K562 (cell line): ENCODE measurements around the gene DTX3. TPM values are rescaled to one million over a fixed set of nuclear protein-coding genes. Genes with fewer than 3 reads are reported as not detected.

Source experiments
- ARID4B ChIP-seq: sonication (generic); formaldehyde crosslinking; IDR thresholded peaks from 2 replicates; pipeline ENCODE4 v1.8.0; 2022; ENCODE audit warnings: mild to moderate bottlenecking, missing genetic modification reagents
- BRD9 ChIP-seq: fragments of 450-650 bp; IDR thresholded peaks from 2 replicates; pipeline ENCODE4 v1.6.1; 2018; ENCODE audit warnings: low read depth; ENCODE audit not compliant: partially characterized antibody
- ETV1 ChIP-seq: fragments of 450-650 bp; conservative IDR thresholded peaks from 2 replicates; pipeline ENCODE4 v1.6.1; 2016; ENCODE audit warnings: missing genetic modification characterization, control low read depth, low read depth, missing compliant biosample characterization
- NR3C1 ChIP-seq: sonication (generic); formaldehyde crosslinking; IDR thresholded peaks from 2 replicates; pipeline ENCODE4 v1.8.1; 2022; ENCODE audit warnings: missing genetic modification reagents
- PHF20 ChIP-seq: fragments of 450-650 bp; IDR thresholded peaks from 2 replicates; pipeline ENCODE4 v1.6.1; 2018; ENCODE audit not compliant: partially characterized antibody
- POLR2A ChIP-seq: fragments of 450-650 bp; conservative IDR thresholded peaks from 2 replicates; pipeline ENCODE4 v1.6.1; 2016
- POU5F1 ChIP-seq: fragments of 150-350 bp; IDR thresholded peaks from 2 replicates; pipeline ENCODE4 v1.6.1; 2014; ENCODE audit warnings: borderline replicate concordance, low read length, low read depth, mild to moderate bottlenecking; ENCODE audit not compliant: partially characterized antibody
- RBM17 ChIP-seq: fragments of 200-400 bp; formaldehyde crosslinking; IDR thresholded peaks from 2 replicates; pipeline ENCODE4 v1.6.1; 2017; ENCODE audit warnings: low read depth, mild to moderate bottlenecking, low read length, borderline replicate concordance
- SNRNP70 ChIP-seq: fragments of 200-400 bp; formaldehyde crosslinking; optimal IDR thresholded peaks from 2 replicates; pipeline ENCODE3; 2017; ENCODE audit warnings: low read depth, low read length
- SREBF2 ChIP-seq: sonication (generic); formaldehyde crosslinking; IDR thresholded peaks from 2 replicates; pipeline ENCODE4 v1.4.0; 2020; ENCODE audit warnings: mild to moderate bottlenecking, missing genetic modification reagents
- SRSF9 ChIP-seq: fragments of 200-400 bp; formaldehyde crosslinking; IDR thresholded peaks from 2 replicates; pipeline ENCODE4 v1.6.1; 2017; ENCODE audit warnings: low read depth, low read length, borderline replicate concordance
- STAT5B ChIP-seq: fragments of 250-450 bp; sonication (Bioruptor Pico); IDR thresholded peaks from 2 replicates; pipeline ENCODE4 v1.8.0; 2021; ENCODE audit warnings: mild to moderate bottlenecking, inconsistent platforms
- TEAD1 ChIP-seq, 2 experiments: fragments of 450-650 bp in 1 of 2; sonication (generic) in 1 of 2; formaldehyde crosslinking; IDR thresholded peaks; 2 replicates each; pipeline versions ENCODE4 v1.4.0 to v1.8.0; 2020 to 2022; ENCODE audit warnings: mild to moderate bottlenecking in 2 of 2, missing genetic modification reagents in 1 of 2
- YBX1 ChIP-seq: fragments of 450-650 bp; IDR thresholded peaks from 2 replicates; pipeline ENCODE4 v1.7.1; 2016; ENCODE audit warnings: mild to moderate bottlenecking
- ZC3H4 ChIP-seq: sonication (generic); formaldehyde crosslinking; IDR thresholded peaks from 2 replicates; pipeline ENCODE4 v1.9.0; 2021; ENCODE audit warnings: missing genetic modification reagents, borderline replicate concordance
- ZNF551 ChIP-seq: fragments of 250-450 bp; sonication (Bioruptor Pico); IDR thresholded peaks from 2 replicates; pipeline ENCODE4 v1.5.0; 2021; ENCODE audit warnings: mild to moderate bottlenecking, moderate library complexity
- ZNF699 ChIP-seq: fragments of 250-450 bp; sonication (Bioruptor Pico); IDR thresholded peaks from 2 replicates; pipeline ENCODE4 v1.8.0; 2021; ENCODE audit warnings: mild to moderate bottlenecking, moderate library complexity; ENCODE audit not compliant: insufficient replicate concordance
- polyA plus RNA-seq, 8 experiments: library from polyadenylated mRNA; depleted of rRNA in 4 of 8; stranded (reverse) in 5 of 8; unstranded in 3 of 8; fragments of >200 nt; fragmentation: Nextera tagmentation in 2 of 8; fragmentation: Illumina TruSeq in 1 of 8; extraction: Ambion mirVana in 2 of 8; extraction: Trizol in 1 of 8; gene quantifications; 2 replicates each; pipeline versions ENCODE4 v1.2.1 to v1.2.3, GENCODE V29; 2011 to 2014; ENCODE audit warnings: inconsistent platforms in 1 of 8, missing spikeins in 1 of 8
- total RNA-seq, 7 experiments: library from RNA; depleted of rRNA in 6 of 7; stranded (reverse); fragments of >200 nt in 6 of 7; fragmentation: Illumina TruSeq in 2 of 7; extraction: Trizol in 2 of 7; gene quantifications; 2 replicates each; pipeline versions ENCODE4 v1.2.1 to v1.2.3, GENCODE V29; 2011 to 2021; ENCODE audit warnings: low replicate concordance in 1 of 7
- TF ChIP-seq, protein P1 (sequence below): fragments of 150-350 bp; IDR thresholded peaks from 2 replicates; pipeline ENCODE4 v1.6.1; 2014; ENCODE audit warnings: low read depth, mild to moderate bottlenecking, low read length, borderline replicate concordance
- TF ChIP-seq, protein P2 (sequence below): fragments of 250-450 bp; sonication (Bioruptor Pico); IDR thresholded peaks from 2 replicates; pipeline ENCODE4 v1.8.0; 2021; ENCODE audit warnings: moderate library complexity, mild to moderate bottlenecking, inconsistent platforms

The DTX3 gene
- total and polyA plus RNA-seq, 9 of the 15 experiments (the other 6 are each of a cell fraction or from before 2014, with no cell fraction given) = 0.03 to 0.09 (median 0.06) TPM; not detected in 6

DNA sequence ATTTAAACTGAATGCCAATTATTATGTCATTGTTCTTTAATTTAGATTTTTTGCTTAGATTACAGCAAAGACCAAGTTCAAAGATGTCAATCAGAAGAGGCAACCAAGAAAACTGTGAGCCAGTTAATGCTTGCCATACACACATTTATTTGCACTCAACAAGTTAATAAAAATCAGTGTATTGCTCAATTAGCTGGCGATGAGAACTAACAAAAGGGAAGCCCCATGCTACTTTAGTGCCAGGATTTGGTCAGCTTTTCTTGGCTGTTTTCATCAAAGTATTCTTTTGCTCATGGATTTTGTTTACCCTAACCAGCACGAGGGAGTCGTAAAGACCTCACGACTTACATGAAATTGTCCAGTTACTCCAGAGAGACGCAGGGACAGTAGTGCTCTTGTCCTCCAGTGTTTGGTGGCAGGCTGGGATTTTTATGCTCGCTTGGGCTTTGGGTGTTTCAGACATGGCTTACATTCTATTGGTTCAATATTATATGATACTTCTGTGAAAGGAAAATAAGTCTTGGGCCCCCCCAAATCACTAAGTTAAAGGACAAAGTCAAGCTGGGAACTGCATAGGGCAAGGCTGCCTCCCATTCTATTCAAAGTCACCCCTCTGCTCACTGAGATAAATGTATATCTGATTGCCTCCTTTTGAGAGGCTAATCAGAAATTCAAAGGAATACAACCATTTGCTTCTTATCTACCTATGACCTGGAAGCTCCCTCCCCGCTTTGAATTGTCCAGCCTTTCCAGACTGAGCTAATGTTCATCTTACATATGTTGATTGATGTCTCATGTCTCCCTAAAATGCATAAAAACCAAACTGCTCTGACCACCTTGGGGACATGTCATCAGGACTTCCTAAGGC is 35.8 kb downstream of the DTX3 start (continued):
- TF ChIP-seq ZNF551 (no peak), NR3C1 (no peak), SNRNP70 (no peak), ARID4B (no peak), ZNF699 (CRISPR knock-in tag) (no peak), PHF20 (no peak), ZC3H4 (CRISPR knock-in tag) (no peak), RBM17 (no peak), SRSF9 (no peak), BRD9 (no peak), POU5F1 (no peak), TEAD1 (CRISPR knock-in tag; IDR thresholded peaks at IDR 0.05) (no peak), YBX1 (no peak), STAT5B (CRISPR knock-in tag) (no peak), ETV1 (tag) (no peak), SREBF2 (CRISPR knock-in tag) (no peak), POLR2A (no peak)
- TF ChIP-seq, protein P1, sequence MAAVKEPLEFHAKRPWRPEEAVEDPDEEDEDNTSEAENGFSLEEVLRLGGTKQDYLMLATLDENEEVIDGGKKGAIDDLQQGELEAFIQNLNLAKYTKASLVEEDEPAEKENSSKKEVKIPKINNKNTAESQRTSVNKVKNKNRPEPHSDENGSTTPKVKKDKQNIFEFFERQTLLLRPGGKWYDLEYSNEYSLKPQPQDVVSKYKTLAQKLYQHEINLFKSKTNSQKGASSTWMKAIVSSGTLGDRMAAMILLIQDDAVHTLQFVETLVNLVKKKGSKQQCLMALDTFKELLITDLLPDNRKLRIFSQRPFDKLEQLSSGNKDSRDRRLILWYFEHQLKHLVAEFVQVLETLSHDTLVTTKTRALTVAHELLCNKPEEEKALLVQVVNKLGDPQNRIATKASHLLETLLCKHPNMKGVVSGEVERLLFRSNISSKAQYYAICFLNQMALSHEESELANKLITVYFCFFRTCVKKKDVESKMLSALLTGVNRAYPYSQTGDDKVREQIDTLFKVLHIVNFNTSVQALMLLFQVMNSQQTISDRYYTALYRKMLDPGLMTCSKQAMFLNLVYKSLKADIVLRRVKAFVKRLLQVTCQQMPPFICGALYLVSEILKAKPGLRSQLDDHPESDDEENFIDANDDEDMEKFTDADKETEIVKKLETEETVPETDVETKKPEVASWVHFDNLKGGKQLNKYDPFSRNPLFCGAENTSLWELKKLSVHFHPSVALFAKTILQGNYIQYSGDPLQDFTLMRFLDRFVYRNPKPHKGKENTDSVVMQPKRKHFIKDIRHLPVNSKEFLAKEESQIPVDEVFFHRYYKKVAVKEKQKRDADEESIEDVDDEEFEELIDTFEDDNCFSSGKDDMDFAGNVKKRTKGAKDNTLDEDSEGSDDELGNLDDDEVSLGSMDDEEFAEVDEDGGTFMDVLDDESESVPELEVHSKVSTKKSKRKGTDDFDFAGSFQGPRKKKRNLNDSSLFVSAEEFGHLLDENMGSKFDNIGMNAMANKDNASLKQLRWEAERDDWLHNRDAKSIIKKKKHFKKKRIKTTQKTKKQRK = no peak
- TF ChIP-seq, protein P2, sequence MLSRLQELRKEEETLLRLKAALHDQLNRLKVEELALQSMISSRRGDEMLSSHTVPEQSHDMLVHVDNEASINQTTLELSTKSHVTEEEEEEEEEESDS (CRISPR knock-in tag) = no peak
